Activated naive CD4-positive, alpha-beta T cell treated with anti-CD3 and anti-CD28 coated beads, Interleukin-2, amount 50 U/mL, for 16 hours (primary cell): ENCODE measurements around the gene NCLN.
"Not testable (repeated sequence)": the region's sequence is repeated elsewhere in the genome, so short reads cannot be mapped to it uniquely, and the experiment has no call there.

Source experiments
- DNase-seq: peaks from one replicate; pipeline ENCODE4 v3.0.0-alpha.2; 2020

The NCLN gene

GRCh38 chr19:3185461-3186159, at the start of gene NCLN:
Gene NCLN (plus strand): TSS chr19:3185930. CDS start chr19:3186031, 101 bp downstream.
- peak; percentile 95 for DNase-seq

- no peak for DNase-seq
Observed at GRCh38 chr19:3135961-3136683, 49.6 kb upstream of the NCLN start, which contains the start of gene GNA15. Gene GNA15 (plus strand): TSS chr19:3136033. CDS start chr19:3136451, 418 bp downstream.

- DNase-seq = no peak
Observed at GRCh38 chr19:3136684-3137055, 49.1 kb upstream of the NCLN start.

GRCh38 chr19:3137119-3137518, 48.6 kb upstream of the NCLN start:
- no peak for DNase-seq

GRCh38 chr19:3138268-3138667, 47.5 kb upstream of the NCLN start:
- DNase-seq = no peak

GRCh38 chr19:3140667-3141038, 45.1 kb upstream of the NCLN start:
- no peak for DNase-seq

GRCh38 chr19:3142292-3142670, 43.4 kb upstream of the NCLN start:
- peak; percentile 59 for DNase-seq

- no peak for DNase-seq
Observed at GRCh38 chr19:3142781-3143337, 42.9 kb upstream of the NCLN start.

GRCh38 chr19:3145909-3146676, 39.6 kb upstream of the NCLN start:
- DNase-seq = no peak

GRCh38 chr19:3146677-3147100, 39.0 kb upstream of the NCLN start:
- peak; percentile 65 for DNase-seq

- DNase-seq = no peak
Observed at GRCh38 chr19:3148503-3148902, 37.2 kb upstream of the NCLN start.

GRCh38 chr19:3149089-3149488, 36.6 kb upstream of the NCLN start:
- no peak for DNase-seq

- no peak for DNase-seq
Observed at GRCh38 chr19:3149526-3150505, 35.9 kb upstream of the NCLN start.

GRCh38 chr19:3150739-3151329, 34.9 kb upstream of the NCLN start:
- DNase-seq = no peak

- DNase-seq = no peak
Observed at GRCh38 chr19:3151563-3152418, 33.9 kb upstream of the NCLN start.

- no peak for DNase-seq
Observed at GRCh38 chr19:3152419-3152780, 33.3 kb upstream of the NCLN start.

- DNase-seq = no peak
Observed at GRCh38 chr19:3153286-3154230, 32.2 kb upstream of the NCLN start.

GRCh38 chr19:3154447-3154846, 31.3 kb upstream of the NCLN start:
- DNase-seq = not testable (repeated sequence)

GRCh38 chr19:3154957-3155736, 30.6 kb upstream of the NCLN start:
- DNase-seq = peak; percentile 72
